Neural progenitor cell (in vitro differentiated cells): Measurements from ENCODE around the gene ACSM3. TPM values are rescaled to one million over a fixed set of nuclear protein-coding genes. Genes with fewer than 3 reads are reported as not detected.
"Not testable (repeated sequence)": the region's sequence is repeated elsewhere in the genome, so short reads cannot be mapped to it uniquely, and the experiment has no call there.

ENCODE experiments used
- DNase-seq: peaks from one replicate; pipeline ENCODE4 v3.0.0-alpha.2; 2016; ENCODE audit warnings: low spot score
- H2AFZ ChIP-seq: fragments of 200-600 bp; sonication (generic); replicated peaks from 2 replicates; pipeline ENCODE4 v1.6.1; 2016; ENCODE audit warnings: antibody characterized with exemption
- H3F3A ChIP-seq: fragments of 200-600 bp; sonication (generic); 2 replicates; pipeline ENCODE4 v1.6.1; 2016; ENCODE audit warnings: antibody characterized with exemption, low read depth
- H3K27ac ChIP-seq: fragments of 200-600 bp; sonication (generic); 2 replicates; pipeline ENCODE4 v1.5.1; 2016; ENCODE audit warnings: mild to moderate bottlenecking
- H3K27me3 ChIP-seq: fragments of 200-600 bp; sonication (generic); 2 replicates; pipeline ENCODE4 v1.6.1; 2016; ENCODE audit warnings: mild to moderate bottlenecking, moderate library complexity
- H3K36me3 ChIP-seq: fragments of 200-600 bp; sonication (generic); 2 replicates; pipeline ENCODE4 v1.5.1; 2016
- H3K4me1 ChIP-seq: fragments of 200-600 bp; sonication (generic); 2 replicates; pipeline ENCODE4 v1.6.1; 2016; ENCODE audit warnings: mixed run types
- H3K4me2 ChIP-seq: fragments of 200-600 bp; sonication (generic); 2 replicates; pipeline ENCODE4 v1.6.1; 2016
- H3K4me3 ChIP-seq: fragments of 200-600 bp; sonication (generic); 2 replicates; pipeline ENCODE4 v1.5.1; 2016
- H3K79me2 ChIP-seq: fragments of 200-600 bp; sonication (generic); 2 replicates; pipeline ENCODE4 v1.6.1; 2016; ENCODE audit warnings: low read depth
- H3K9ac ChIP-seq: fragments of 200-600 bp; sonication (generic); 2 replicates; pipeline ENCODE4 v1.6.1; 2016
- H3K9me3 ChIP-seq: fragments of 200-600 bp; sonication (generic); 2 replicates; pipeline ENCODE4 v1.5.1; 2016; ENCODE audit warnings: low read depth
- H4K20me1 ChIP-seq: fragments of 200-600 bp; sonication (generic); 2 replicates; pipeline ENCODE4 v1.6.1; 2016; ENCODE audit warnings: low read depth
- H3K27ac Mint-ChIP-seq: 3 replicates; pipeline ENCODE4 v1.8.0; 2021; ENCODE audit warnings: mixed read lengths
- H3K27me3 Mint-ChIP-seq: 2 replicates; pipeline ENCODE4 v1.8.0; 2022; ENCODE audit warnings: low read depth, mild to moderate bottlenecking, inconsistent platforms, moderate library complexity, mixed read lengths; ENCODE audit not compliant: insufficient read depth
- H3K36me3 Mint-ChIP-seq: 3 replicates; pipeline ENCODE4 v1.8.0; 2021; ENCODE audit warnings: mixed read lengths
- H3K4me1 Mint-ChIP-seq: 3 replicates; pipeline ENCODE4 v1.8.0; 2021; ENCODE audit warnings: mixed read lengths
- H3K4me3 Mint-ChIP-seq: 3 replicates; pipeline ENCODE4 v1.8.0; 2021; ENCODE audit warnings: mild to moderate bottlenecking, moderate library complexity, mixed read lengths
- H3K9me3 Mint-ChIP-seq: 3 replicates; pipeline ENCODE4 v1.8.0; 2020; ENCODE audit warnings: mixed read lengths
- CTCF ChIP-seq: fragments of 200-600 bp; sonication (generic); IDR thresholded peaks from 2 replicates; pipeline ENCODE4 v1.5.1; 2017; ENCODE audit warnings: antibody characterized with exemption, mild to moderate bottlenecking
- EZH2 ChIP-seq: fragments of 200-600 bp; sonication (generic); IDR thresholded peaks from 2 replicates; pipeline ENCODE4 v1.6.1; 2017; ENCODE audit warnings: antibody characterized with exemption, mild to moderate bottlenecking, moderate library complexity
- EZH2phosphoT487 ChIP-seq: fragments of 200-600 bp; sonication (generic); IDR thresholded peaks from 2 replicates; pipeline ENCODE4 v1.6.1; 2017; ENCODE audit warnings: antibody characterized with exemption
- total RNA-seq: library from RNA; depleted of rRNA; stranded (reverse); fragments of >200 nt; gene quantifications from 2 replicates; pipeline ENCODE4 v1.2.3, GENCODE V29; 2015; ENCODE audit warnings: low replicate concordance

Gene ACSM3
- total RNA-seq, 1 donor from 2014 or later: 3.8 TPM

DNA sequence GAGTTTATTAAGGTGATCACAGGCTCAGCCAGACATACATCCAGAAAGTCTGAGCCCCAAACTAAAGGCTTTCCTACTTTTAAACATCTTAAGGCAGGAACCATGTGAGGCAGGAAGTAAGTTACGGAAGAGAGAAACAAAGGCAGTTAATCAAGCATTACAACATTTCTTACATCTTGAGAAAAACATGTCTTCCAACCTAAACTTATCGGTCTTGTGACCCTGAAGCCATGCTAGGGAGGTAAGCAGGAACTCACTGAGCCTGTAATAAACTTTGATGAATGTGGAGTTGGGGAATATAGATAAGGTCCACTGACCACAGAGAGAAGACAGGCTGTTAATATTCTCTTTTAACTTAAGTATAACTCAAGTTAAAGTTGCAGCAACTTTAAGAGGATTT is 3.5 kb upstream of the ACSM3 start:
- no peak overlapping the region for H3K9ac ChIP-seq
- no peak overlapping the region for H3K27ac ChIP-seq
- no peak overlapping the region for H2AFZ ChIP-seq
- H3K4me1 ChIP-seq: no peaks in the 10 kb centered on the region
- H3K36me3 ChIP-seq: no peaks in the 10 kb centered on the region
- TF ChIP-seq CTCF: no peak
- no peak for TF ChIP-seq EZH2phosphoT487
- no peak for TF ChIP-seq EZH2
- H3K27me3 ChIP-seq: no peaks in the 10 kb centered on the region
- no peak overlapping the region for H3K4me3 ChIP-seq
- H3K4me2 ChIP-seq: no peak overlapping the region
- H3K79me2 ChIP-seq: no peaks in the 10 kb centered on the region
- H3K4me3 Mint-ChIP-seq: no peak overlapping the region
- H4K20me1 ChIP-seq: no peaks in the 10 kb centered on the region
- H3K9me3 Mint-ChIP-seq: peaks cover 8% of the 10 kb centered on the region
- H3K9me3 ChIP-seq: peaks cover 4% of the 10 kb centered on the region
- DNase-seq: no peak
- peaks cover 5% of the 10 kb centered on the region for H3K4me1 Mint-ChIP-seq
- peaks cover 4% of the 10 kb centered on the region for H3K27me3 Mint-ChIP-seq
- H3K36me3 Mint-ChIP-seq: no peaks in the 10 kb centered on the region
- H3K27ac Mint-ChIP-seq: no peak overlapping the region
- no peaks in the 10 kb centered on the region for H3F3A ChIP-seq

GRCh38 chr16:20761175-20761574 is 2.6 kb upstream of the ACSM3 start:
- DNase-seq: no peak
- Histone ChIP-seq H4K20me1 (no peaks in the 10 kb centered on the region), H3K27me3 (no peaks in the 10 kb centered on the region), H3K4me3 (no peak overlapping the region), H3K36me3 (no peaks in the 10 kb centered on the region), H3K4me2 (no peak overlapping the region), H3F3A (no peaks in the 10 kb centered on the region), H3K9ac (no peak overlapping the region), H3K79me2 (no peaks in the 10 kb centered on the region), H3K9me3 (peaks cover 4% of the 10 kb centered on the region), H2AFZ (no peak overlapping the region), H3K4me1 (no peaks in the 10 kb centered on the region), H3K27ac (no peak overlapping the region)
- Mint-ChIP-seq H3K4me3 (no peak overlapping the region), H3K4me1 (peaks cover 5% of the 10 kb centered on the region), H3K9me3 (peaks cover 8% of the 10 kb centered on the region), H3K27ac (no peak overlapping the region), H3K36me3 (no peaks in the 10 kb centered on the region), H3K27me3 (peaks cover 4% of the 10 kb centered on the region)
- TF ChIP-seq EZH2phosphoT487 (no peak), CTCF (no peak), EZH2 (no peak)

GRCh38 chr16:20762404-20763123 is 1.2 kb upstream of the ACSM3 start:
- Histone ChIP-seq H3K9me3 (peaks cover 4% of the 10 kb centered on the region), H3K79me2 (no peaks in the 10 kb centered on the region), H3K27me3 (no peaks in the 10 kb centered on the region), H3K4me2 (no peak overlapping the region), H3F3A (no peaks in the 10 kb centered on the region), H3K4me1 (no peaks in the 10 kb centered on the region), H2AFZ (no peak overlapping the region), H3K9ac (no peak overlapping the region), H4K20me1 (no peaks in the 10 kb centered on the region), H3K4me3 (no peak overlapping the region), H3K36me3 (no peaks in the 10 kb centered on the region), H3K27ac (no peak overlapping the region)
- H3K27me3 Mint-ChIP-seq: peaks cover 4% of the 10 kb centered on the region
- H3K36me3 Mint-ChIP-seq: no peaks in the 10 kb centered on the region
- DNase-seq: no peak
- H3K4me1 Mint-ChIP-seq: peaks cover 5% of the 10 kb centered on the region
- peaks cover 8% of the 10 kb centered on the region for H3K9me3 Mint-ChIP-seq
- H3K27ac Mint-ChIP-seq: no peak overlapping the region
- no peak for TF ChIP-seq EZH2
- no peak for TF ChIP-seq EZH2phosphoT487
- TF ChIP-seq CTCF: no peak
- no peak overlapping the region for H3K4me3 Mint-ChIP-seq

DNA sequence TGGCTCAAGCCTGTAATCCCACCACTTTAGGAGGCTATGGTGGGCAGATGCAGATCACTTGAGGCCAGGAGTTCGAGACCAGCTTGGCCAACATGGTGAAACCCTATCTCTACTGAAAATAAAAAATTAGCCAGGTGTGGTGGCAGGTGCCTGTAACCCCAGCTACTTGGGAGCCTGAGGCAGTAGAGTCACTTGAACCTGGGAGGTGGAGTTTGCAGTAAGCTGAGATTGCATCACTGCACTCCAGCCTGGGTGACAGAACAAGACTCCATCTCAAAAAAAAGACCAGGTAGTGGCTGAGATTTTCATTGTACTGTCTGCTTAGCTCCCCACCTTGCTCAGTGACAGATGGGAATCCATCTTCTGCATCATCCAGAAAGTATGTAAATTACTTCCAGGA is 634 bp downstream of the ACSM3 start:
- not testable (repeated sequence) for H3K4me1 Mint-ChIP-seq, H3K9me3 ChIP-seq, H3K27ac Mint-ChIP-seq, H3K4me3 Mint-ChIP-seq, H3K27ac ChIP-seq, H3K36me3 ChIP-seq, H3K9ac ChIP-seq, H3K27me3 Mint-ChIP-seq, H3K4me2 ChIP-seq, H3K9me3 Mint-ChIP-seq, H3K27me3 ChIP-seq, DNase-seq, H3K4me3 ChIP-seq, H2AFZ ChIP-seq, H4K20me1 ChIP-seq, H3K4me1 ChIP-seq, H3F3A ChIP-seq, H3K79me2 ChIP-seq, H3K36me3 Mint-ChIP-seq
